T-cell (primary cell): Measurements from ENCODE around the gene HIP1. TPM values are rescaled to one million over a fixed set of nuclear protein-coding genes. Genes with fewer than 3 reads are reported as not detected.

Experiments
- ATAC-seq, 4 experiments: fragments of 200-7000 bp in 3 of 4; fragments of 150-1000 bp in 1 of 4; cut with Tn5 transposase; replicated peaks in 1 of 4; 1 replicate in 3 of 4; 2 replicates in 1 of 4; pipeline ENCODE4 v1.10.0; 2021; ENCODE audit warnings: moderate library complexity in 3 of 4, mild to moderate bottlenecking in 2 of 4, moderate number of reproducible peaks in 1 of 4
- CTCF ChIA-PET, 2 donors: fragments of 300-600 bp; sonication (Branson Sonifier 250); formaldehyde crosslinking; loops; one replicate each; lab custom pipeline; 2022; ENCODE audit warnings: antibody characterized with exemption in 2 of 2; lab: Charles Lee
- POLR2A ChIA-PET, 2 donors: fragments of 300-600 bp; sonication (Branson Sonifier 250); formaldehyde crosslinking; loops; one replicate each; lab custom pipeline; 2022; ENCODE audit warnings: antibody characterized with exemption in 2 of 2; lab: Charles Lee
- DNase-seq, 35 experiments: peaks; one replicate each; pipeline versions ENCODE4 v3.0.0 to v3.0.0-alpha.2; 2013 to 2023
- H3K27ac ChIP-seq: one replicate; pipeline ENCODE4 v1.5.1; 2013; ENCODE audit warnings: low read length
- H3K27me3 ChIP-seq, 2 experiments: replicated peaks in 1 of 2; 1 replicate in 1 of 2; 2 replicates in 1 of 2; pipeline versions ENCODE4 v1.6.1 to v1.7.0; 2013; ENCODE audit warnings: low read length in 1 of 2, mixed read lengths in 1 of 2; ENCODE audit not compliant: control insufficient read depth in 2 of 2, insufficient read depth in 2 of 2; ENCODE audit errors: extremely low read depth in 1 of 2
- H3K36me3 ChIP-seq, 2 donors: 1 replicate in 1 of 2; 2 replicates in 1 of 2; pipeline versions ENCODE4 v1.6.1 to v1.7.0; 2013; ENCODE audit warnings: low read length in 1 of 2; ENCODE audit not compliant: control insufficient read depth in 2 of 2, insufficient read depth in 1 of 2; ENCODE audit errors: extremely low read depth in 1 of 2
- H3K4me1 ChIP-seq, 2 experiments: 1 replicate in 1 of 2; 2 replicates in 1 of 2; pipeline versions ENCODE4 v1.6.1 to v1.7.0; 2013; ENCODE audit warnings: low read length in 2 of 2, mixed read lengths in 1 of 2; ENCODE audit not compliant: insufficient read depth in 2 of 2, control insufficient read depth in 1 of 2; ENCODE audit errors: extremely low read depth in 1 of 2
- H3K4me3 ChIP-seq, 2 donors: 1 replicate in 1 of 2; 2 replicates in 1 of 2; pipeline versions ENCODE4 v1.5.1 to v1.7.0; 2013; ENCODE audit warnings: mild to moderate bottlenecking in 2 of 2, low read length in 1 of 2, moderate library complexity in 1 of 2; ENCODE audit not compliant: control insufficient read depth in 1 of 2; ENCODE audit errors: extremely low read depth in 1 of 2
- H3K9me3 ChIP-seq: 2 replicates; pipeline ENCODE4 v1.7.0; 2013
- H3K27ac Mint-ChIP-seq, 2 donors: one replicate each; pipeline ENCODE4 v1.8.0; 2020 to 2021; ENCODE audit warnings: mild to moderate bottlenecking in 2 of 2, mixed read lengths in 2 of 2
- H3K27me3 Mint-ChIP-seq, 2 donors: one replicate each; pipeline ENCODE4 v1.8.0; 2021 to 2022; ENCODE audit warnings: mixed read lengths in 2 of 2
- H3K36me3 Mint-ChIP-seq: one replicate; pipeline ENCODE4 v1.8.0; 2021; ENCODE audit warnings: mixed read lengths
- H3K4me1 Mint-ChIP-seq, 3 donors: one replicate each; pipeline ENCODE4 v1.8.0; 2020 to 2022; ENCODE audit warnings: mixed read lengths in 3 of 3, mild to moderate bottlenecking in 1 of 3
- H3K4me3 Mint-ChIP-seq, 3 donors: one replicate each; pipeline ENCODE4 v1.8.0; 2020 to 2022; ENCODE audit warnings: mild to moderate bottlenecking in 3 of 3, mixed read lengths in 3 of 3, moderate library complexity in 3 of 3
- H3K9me3 Mint-ChIP-seq, 3 donors: one replicate each; pipeline ENCODE4 v1.8.0; 2020 to 2022; ENCODE audit warnings: mixed read lengths in 3 of 3
- WGBS: methylation state at CpG from one replicate; pipeline ENCODE4 v1.1.5; 2013; ENCODE audit warnings: missing lambda C conversion rate; ENCODE audit not compliant: insufficient coverage; 5-methylcytosine and 5-hydroxymethylcytosine counted together
- total RNA-seq, 35 experiments: library from RNA in 6 of 35; stranded (reverse) in 6 of 35; fragments of 120-200 nt in 1 of 35; gene quantifications; one replicate each; pipeline versions ENCODE4 v1.2.1 to v1.2.4 and lab custom pipeline; 2013 to 2026

Gene HIP1
- total RNA-seq, 5 donors from 2014 or later (not counting 1 experiment from before 2014, with no cell fraction given) = 3.2 to 8.4 (median 3.6) TPM

GRCh38 chr7:75645570-75645969, 93.2 kb downstream of the HIP1 start:
- no peaks in the 10 kb centered on the region for H3K9me3 ChIP-seq
- CTCF ChIA-PET = no interaction called here
- Mint-ChIP-seq H3K9me3 (no peaks in the 10 kb centered on the region), H3K27ac (no peak overlapping the region), H3K27me3 (no peaks in the 10 kb centered on the region), H3K4me3 (no peak overlapping the region), H3K36me3 (peaks cover 7% of the 10 kb centered on the region), H3K4me1 (peaks cover 0 to 3% (median 0%) of the 10 kb centered on the region in 3 donors)
- peaks cover 0 to 3% of the 10 kb centered on the region in 2 experiments for H3K4me1 ChIP-seq
- WGBS = no CpG with 5 or more reads among the region's 2 CpGs
- no peaks in the 10 kb centered on the region for H3K36me3 ChIP-seq
- no peak overlapping the region for H3K27ac ChIP-seq
- POLR2A ChIA-PET = no interaction called here
- DNase-seq (no peak), ATAC-seq (no peak)
- peaks cover 0 to 9% of the 10 kb centered on the region in 2 experiments for H3K27me3 ChIP-seq
- H3K4me3 ChIP-seq = no peak overlapping the region

GRCh38 chr7:75644589-75644988, 94.2 kb downstream of the HIP1 start:
- no peak for DNase-seq
- CTCF ChIA-PET = interaction anchor here in 1 of 2 donors (0.7 kb wide), 1 partner anchor 28 kb away, joined by 3 read pairs; no protein-coding TSS in a partner anchor
- Histone ChIP-seq H3K27ac (no peak overlapping the region), H3K9me3 (no peaks in the 10 kb centered on the region), H3K27me3 (peaks cover 2 to 16% of the 10 kb centered on the region in 2 experiments), H3K36me3 (no peaks in the 10 kb centered on the region), H3K4me3 (no peak overlapping the region), H3K4me1 (peaks cover 3 to 9% of the 10 kb centered on the region in 2 experiments)
- H3K4me3 Mint-ChIP-seq = no peak overlapping the region
- WGBS = 97% methylated on average over 5 of the region's 5 CpGs
- no peaks in the 10 kb centered on the region for H3K27me3 Mint-ChIP-seq
- no peak for ATAC-seq
- H3K36me3 Mint-ChIP-seq = peaks cover 7% of the 10 kb centered on the region
- H3K4me1 Mint-ChIP-seq = peaks cover 4 to 8% (median 6%) of the 10 kb centered on the region in 3 donors
- no peaks in the 10 kb centered on the region for H3K9me3 Mint-ChIP-seq
- POLR2A ChIA-PET = no interaction called here
- no peak overlapping the region for H3K27ac Mint-ChIP-seq

- peaks cover 4% of the 10 kb centered on the region for H3K36me3 Mint-ChIP-seq
- H3K4me3 ChIP-seq = no peak overlapping the region
- ChIA-PET POLR2A (interaction anchor here in 1 of 2 donors (0.6 kb wide), 1 partner anchor 409 kb away, joined by 3 read pairs; no protein-coding TSS in a partner anchor), CTCF (no interaction called here)
- WGBS = no CpG with 5 or more reads among the region's 9 CpGs
- ATAC-seq = peak; percentile 68 to 88 (median 78)
- no peak overlapping the region for H3K4me3 Mint-ChIP-seq
- no peaks in the 10 kb centered on the region for H3K9me3 ChIP-seq
- peaks cover 7 to 17% (median 10%) of the 10 kb centered on the region in 3 donors for H3K4me1 Mint-ChIP-seq
- no peaks in the 10 kb centered on the region for H3K27me3 Mint-ChIP-seq
- no peak overlapping the region for H3K27ac Mint-ChIP-seq
- DNase-seq = peak; percentile 30 to 83 (median 59)
- peaks cover 2 to 22% of the 10 kb centered on the region in 2 experiments for H3K27me3 ChIP-seq
- no peaks in the 10 kb centered on the region for H3K36me3 ChIP-seq
- H3K27ac ChIP-seq = no peak overlapping the region
- H3K9me3 Mint-ChIP-seq = no peaks in the 10 kb centered on the region
- peaks cover 4 to 19% of the 10 kb centered on the region in 2 experiments for H3K4me1 ChIP-seq
These were observed 95.8 kb downstream of the HIP1 start for GRCh38 chr7:75642810-75643486.

GRCh38 chr7:75640201-75640600, 98.5 kb downstream of the HIP1 start:
- peak overlapping the region; percentile 74 to 84 (median 78) for H3K4me3 Mint-ChIP-seq
- no peaks in the 10 kb centered on the region for H3K27me3 Mint-ChIP-seq
- H3K4me1 ChIP-seq = peaks cover 4 to 19% of the 10 kb centered on the region in 2 experiments
- no peak for DNase-seq
- WGBS = 88% methylated on average over 8 of the region's 8 CpGs
- no peaks in the 10 kb centered on the region for H3K36me3 Mint-ChIP-seq
- H3K27me3 ChIP-seq = peaks cover 2 to 17% of the 10 kb centered on the region in 2 experiments
- H3K9me3 ChIP-seq = no peaks in the 10 kb centered on the region
- no peak overlapping the region for H3K27ac ChIP-seq
- ChIA-PET POLR2A (no interaction called here), CTCF (no interaction called here)
- H3K36me3 ChIP-seq = no peaks in the 10 kb centered on the region
- H3K27ac Mint-ChIP-seq = no peak overlapping the region
- no peaks in the 10 kb centered on the region for H3K9me3 Mint-ChIP-seq
- H3K4me1 Mint-ChIP-seq = peaks cover 7 to 19% (median 10%) of the 10 kb centered on the region in 3 donors
- H3K4me3 ChIP-seq = no peak overlapping the region
- no peak for ATAC-seq

GRCh38 chr7:75639886-75640190, 98.9 kb downstream of the HIP1 start:
- no peak overlapping the region for H3K27ac ChIP-seq
- H3K4me1 Mint-ChIP-seq = peaks cover 7 to 19% (median 10%) of the 10 kb centered on the region in 3 donors
- H3K27me3 ChIP-seq = peaks cover 2 to 17% of the 10 kb centered on the region in 2 experiments
- CTCF ChIA-PET = no interaction called here
- DNase-seq (no peak), ATAC-seq (no peak)
- H3K4me3 ChIP-seq = peak overlapping the region; percentile 61 to 77
- H3K4me3 Mint-ChIP-seq = peak overlapping the region; percentile 74 to 84 (median 78)
- H3K27ac Mint-ChIP-seq = no peak overlapping the region
- POLR2A ChIA-PET = no interaction called here
- H3K36me3 ChIP-seq = no peaks in the 10 kb centered on the region
- peaks cover 4 to 19% of the 10 kb centered on the region in 2 experiments for H3K4me1 ChIP-seq
- H3K9me3 ChIP-seq = no peaks in the 10 kb centered on the region
- no peaks in the 10 kb centered on the region for H3K9me3 Mint-ChIP-seq
- 18% methylated on average over 6 of the region's 7 CpGs for WGBS
- no peaks in the 10 kb centered on the region for H3K36me3 Mint-ChIP-seq
- no peaks in the 10 kb centered on the region for H3K27me3 Mint-ChIP-seq

- 2% methylated on average over 42 of the region's 77 CpGs for WGBS
- H3K27me3 ChIP-seq = peaks cover 2 to 17% of the 10 kb centered on the region in 2 experiments
- ChIA-PET CTCF (no interaction called here), POLR2A (interaction anchor here in 1 of 2 donors (0.7 kb wide), 1 partner anchor 115 kb away, joined by 4 read pairs; no protein-coding TSS in a partner anchor)
- peak overlapping the region; percentile 61 to 77 for H3K4me3 ChIP-seq
- DNase-seq = peak in 23 of 35 experiments; percentile 8 to 46 (median 23)
- Mint-ChIP-seq H3K4me3 (peak overlapping the region; percentile 74 to 84 (median 78)), H3K36me3 (no peaks in the 10 kb centered on the region), H3K27ac (no peak overlapping the region), H3K27me3 (no peaks in the 10 kb centered on the region), H3K9me3 (no peaks in the 10 kb centered on the region), H3K4me1 (peaks cover 7 to 19% (median 10%) of the 10 kb centered on the region in 3 donors)
- ATAC-seq = peak; percentile 40 to 51 (median 45)
- H3K27ac ChIP-seq = no peak overlapping the region
- no peaks in the 10 kb centered on the region for H3K36me3 ChIP-seq
- H3K4me1 ChIP-seq = peaks cover 4 to 19% of the 10 kb centered on the region in 2 experiments
- H3K9me3 ChIP-seq = no peaks in the 10 kb centered on the region
These were observed 99.5 kb downstream of the HIP1 start for GRCh38 chr7:75639071-75639885.
